ENCODE data around the gene CBFA2T3.

The CBFA2T3 gene

DNA sequence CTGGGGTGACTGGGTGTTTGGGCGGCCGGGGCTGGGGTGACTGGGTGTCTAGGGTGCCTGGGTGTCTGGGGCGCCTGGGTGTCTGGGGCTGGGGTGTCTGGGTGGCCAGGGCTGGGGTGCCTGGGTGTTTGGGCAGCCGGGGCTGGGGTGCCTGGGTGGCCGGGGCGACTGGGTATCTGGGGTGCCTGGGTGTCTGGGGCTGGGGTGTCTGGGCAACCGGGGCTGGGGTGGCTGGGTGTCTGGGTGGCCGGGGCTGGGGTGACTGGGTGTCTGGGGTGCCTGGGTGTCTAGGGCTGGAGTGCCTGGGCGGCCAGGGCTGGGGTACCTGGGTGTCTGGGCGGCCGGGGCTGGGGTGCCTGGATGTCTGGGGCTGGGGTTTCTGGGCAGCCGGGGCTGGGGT is 151.9 kb downstream of the CBFA2T3 start:
- no peak for TF ChIP-seq TCF12 (IDR thresholded peaks at IDR 0.05; ENCODE audit: low read depth)
- TF ChIP-seq RAD21 (IDR thresholded peaks at IDR 0.05; ENCODE audit: low read depth) = no peak
- no peak for TF ChIP-seq ZBTB7A (IDR thresholded peaks at IDR 0.05; ENCODE audit: low read depth)
- TF ChIP-seq EGR1 (IDR thresholded peaks at IDR 0.05) = no peak
- TF ChIP-seq NFIC (IDR thresholded peaks at IDR 0.05) = no peak
- no peak for TF ChIP-seq YY1 (IDR thresholded peaks at IDR 0.05; ENCODE audit: low read depth)
- TF ChIP-seq CEBPB (IDR thresholded peaks at IDR 0.05) = no peak
- no peak for TF ChIP-seq FOXM1 (IDR thresholded peaks at IDR 0.05; ENCODE audit: borderline replicate concordance, low read depth)
- TF ChIP-seq TAF1 (IDR thresholded peaks at IDR 0.05; ENCODE audit: low read depth) = no peak
- no peak for TF ChIP-seq EP300 (IDR thresholded peaks at IDR 0.05; ENCODE audit: borderline replicate concordance)
